CD4-positive, alpha-beta T cell (primary cell): Measurements from ENCODE around the gene LIN7B. TPM values are rescaled to one million over a fixed set of nuclear protein-coding genes. Genes with fewer than 3 reads are reported as not detected.
A peak's percentile ranks its signal among the peaks of the same experiment; 100 is the strongest.

ENCODE experiments used
- ATAC-seq: fragments of 200-7000 bp; cut with Tn5 transposase; one replicate; pipeline ENCODE4 v1.10.0; 2022; ENCODE audit warnings: mild to moderate bottlenecking; ENCODE audit not compliant: poor library complexity
- CTCF ChIA-PET: fragments of 350-600 bp; sonication (Branson Sonifier 250); formaldehyde crosslinking; loops from one replicate; lab custom pipeline; 2021; ENCODE audit warnings: antibody characterized with exemption, inconsistent platforms; lab: Charles Lee
- POLR2A ChIA-PET: fragments of 350-600 bp; sonication (Branson Sonifier 250); formaldehyde crosslinking; loops from one replicate; lab custom pipeline; 2021; ENCODE audit warnings: antibody characterized with exemption, inconsistent platforms; lab: Charles Lee
- DNase-seq, 14 experiments: peaks; one replicate each; pipeline ENCODE4 v3.0.0-alpha.2; 2013 to 2020; ENCODE audit warnings: mixed read lengths in 2 of 14
- H3K27ac ChIP-seq, 2 donors: one replicate each; pipeline versions ENCODE4 v1.5.1 to v1.7.0; 2013; ENCODE audit warnings: low read length in 2 of 2, low read depth in 1 of 2, mild to moderate bottlenecking in 1 of 2
- H3K27me3 ChIP-seq, 2 experiments: 1 replicate in 1 of 2; 2 replicates in 1 of 2; pipeline versions ENCODE4 v1.6.1 to v1.7.0; 2013; ENCODE audit warnings: low read length in 2 of 2, control low read depth in 1 of 2, mild to moderate bottlenecking in 1 of 2, moderate library complexity in 1 of 2; ENCODE audit not compliant: insufficient read depth in 2 of 2, control insufficient read depth in 1 of 2
- H3K36me3 ChIP-seq: one replicate; pipeline ENCODE4 v1.6.1; 2013; ENCODE audit warnings: low read length, control low read depth; ENCODE audit not compliant: insufficient read depth
- H3K4me1 ChIP-seq: one replicate; pipeline ENCODE4 v1.6.1; 2013; ENCODE audit warnings: low read length, control low read depth; ENCODE audit not compliant: insufficient read depth
- H3K4me3 ChIP-seq: one replicate; pipeline ENCODE4 v1.5.1; 2013; ENCODE audit warnings: mild to moderate bottlenecking, low read length, moderate library complexity
- H3K9me3 ChIP-seq, 2 experiments: 1 replicate in 1 of 2; 2 replicates in 1 of 2; pipeline versions ENCODE4 v1.6.1 to v1.7.0; 2013; ENCODE audit warnings: low read length in 2 of 2, mild to moderate bottlenecking in 2 of 2, control low read depth in 1 of 2, moderate library complexity in 1 of 2; ENCODE audit not compliant: control insufficient read depth in 1 of 2, insufficient read depth in 1 of 2
- H3K27ac Mint-ChIP-seq: one replicate; pipeline ENCODE4 v1.8.0; 2020; ENCODE audit warnings: mixed read lengths
- H3K27me3 Mint-ChIP-seq: one replicate; pipeline ENCODE4 v1.8.0; 2021; ENCODE audit warnings: mixed read lengths
- H3K36me3 Mint-ChIP-seq: one replicate; pipeline ENCODE4 v1.8.0; 2021; ENCODE audit warnings: low read depth, mixed read lengths
- H3K4me1 Mint-ChIP-seq: one replicate; pipeline ENCODE4 v1.8.0; 2021; ENCODE audit warnings: low read depth, mixed read lengths
- H3K4me3 Mint-ChIP-seq: one replicate; pipeline ENCODE4 v1.8.0; 2020; ENCODE audit warnings: mild to moderate bottlenecking, mixed read lengths
- H3K9me3 Mint-ChIP-seq: one replicate; pipeline ENCODE4 v1.8.0; 2020; ENCODE audit warnings: mixed read lengths
- intact Hi-C, 2 experiments: fragments of 100-400 bp; cut with DNase I in 1 of 2; cut with micrococcal nuclease in 1 of 2; formaldehyde crosslinking; loops; one replicate each; pipeline versions ENCODE4 v1.15.1 to v1.9.0; 2023 to 2025; cut with DNase I, micrococcal nuclease
- total RNA-seq, 174 experiments: library from RNA in 2 of 174; stranded (reverse) in 2 of 174; gene quantifications; one replicate each; pipeline ENCODE4 v1.2.3 and lab custom pipeline; 2021 to 2026
- TF ChIP-seq, protein P1 (sequence below): fragments of 200-600 bp; IDR thresholded peaks from one replicate; pipeline ENCODE4 v1.8.0; 2022; ENCODE audit warnings: antibody characterized with exemption, mild to moderate bottlenecking

The LIN7B gene
- total RNA-seq, 2 experiments from 2014 or later = 6.4 to 6.6 TPM

DNA sequence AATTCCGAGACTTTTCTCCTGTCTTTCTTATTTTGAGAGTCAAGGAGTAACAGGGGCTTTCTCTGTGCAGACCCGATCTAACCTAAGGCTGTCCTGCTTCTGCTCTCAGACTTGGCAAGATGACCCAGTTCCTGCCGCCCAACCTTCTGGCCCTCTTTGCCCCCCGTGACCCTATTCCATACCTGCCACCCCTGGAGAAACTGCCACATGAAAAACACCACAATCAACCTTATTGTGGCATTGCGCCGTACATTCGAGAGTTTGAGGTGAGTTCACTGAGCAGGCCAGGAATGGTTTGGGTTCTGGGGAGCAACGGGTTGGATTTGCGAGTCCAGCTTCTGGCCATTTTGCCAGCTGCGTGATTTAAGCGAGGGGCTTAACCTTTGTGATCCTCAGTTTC lies 27.9 kb upstream of the LIN7B start:
- H3K4me1 ChIP-seq = peaks cover 47% of the 10 kb centered on the region
- peak overlapping the region; percentile 94 for H3K4me3 ChIP-seq
- H3K27me3 Mint-ChIP-seq = peaks cover 3% of the 10 kb centered on the region
- DNase-seq = no peak
- ChIA-PET CTCF (interaction anchor here (0.7 to 4.5 kb wide), 3 partner anchors 12 to 66 kb away, joined by 4 to 24 read pairs (median 6); partner anchors contain the start of gene LIN7B), POLR2A (interaction anchor here (0.7 kb wide), 1 partner anchor 126 kb away, joined by 3 read pairs; no protein-coding TSS in a partner anchor)
- no peaks in the 10 kb centered on the region for H3K9me3 ChIP-seq
- peak overlapping the region; percentile 86 for H3K4me3 Mint-ChIP-seq
- no peak for ATAC-seq
- peaks cover 38% of the 10 kb centered on the region for H3K4me1 Mint-ChIP-seq
- H3K27me3 ChIP-seq = no peaks in the 10 kb centered on the region
- H3K36me3 Mint-ChIP-seq = peaks cover 54% of the 10 kb centered on the region
- H3K27ac Mint-ChIP-seq = peak overlapping the region; percentile 87
- no peaks in the 10 kb centered on the region for H3K9me3 Mint-ChIP-seq
- H3K36me3 ChIP-seq = peaks cover 29% of the 10 kb centered on the region
- TF ChIP-seq, protein P1, sequence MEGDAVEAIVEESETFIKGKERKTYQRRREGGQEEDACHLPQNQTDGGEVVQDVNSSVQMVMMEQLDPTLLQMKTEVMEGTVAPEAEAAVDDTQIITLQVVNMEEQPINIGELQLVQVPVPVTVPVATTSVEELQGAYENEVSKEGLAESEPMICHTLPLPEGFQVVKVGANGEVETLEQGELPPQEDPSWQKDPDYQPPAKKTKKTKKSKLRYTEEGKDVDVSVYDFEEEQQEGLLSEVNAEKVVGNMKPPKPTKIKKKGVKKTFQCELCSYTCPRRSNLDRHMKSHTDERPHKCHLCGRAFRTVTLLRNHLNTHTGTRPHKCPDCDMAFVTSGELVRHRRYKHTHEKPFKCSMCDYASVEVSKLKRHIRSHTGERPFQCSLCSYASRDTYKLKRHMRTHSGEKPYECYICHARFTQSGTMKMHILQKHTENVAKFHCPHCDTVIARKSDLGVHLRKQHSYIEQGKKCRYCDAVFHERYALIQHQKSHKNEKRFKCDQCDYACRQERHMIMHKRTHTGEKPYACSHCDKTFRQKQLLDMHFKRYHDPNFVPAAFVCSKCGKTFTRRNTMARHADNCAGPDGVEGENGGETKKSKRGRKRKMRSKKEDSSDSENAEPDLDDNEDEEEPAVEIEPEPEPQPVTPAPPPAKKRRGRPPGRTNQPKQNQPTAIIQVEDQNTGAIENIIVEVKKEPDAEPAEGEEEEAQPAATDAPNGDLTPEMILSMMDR = no peak
- peak overlapping the region in 1 of 2 donors; percentile 16 for H3K27ac ChIP-seq
- intact Hi-C loops = loop anchor here in 1 of 2 experiments (10.0 kb wide), 2 partner anchors 399 to 1719 kb away; partner anchors contain the start of gene RPL13A

DNA sequence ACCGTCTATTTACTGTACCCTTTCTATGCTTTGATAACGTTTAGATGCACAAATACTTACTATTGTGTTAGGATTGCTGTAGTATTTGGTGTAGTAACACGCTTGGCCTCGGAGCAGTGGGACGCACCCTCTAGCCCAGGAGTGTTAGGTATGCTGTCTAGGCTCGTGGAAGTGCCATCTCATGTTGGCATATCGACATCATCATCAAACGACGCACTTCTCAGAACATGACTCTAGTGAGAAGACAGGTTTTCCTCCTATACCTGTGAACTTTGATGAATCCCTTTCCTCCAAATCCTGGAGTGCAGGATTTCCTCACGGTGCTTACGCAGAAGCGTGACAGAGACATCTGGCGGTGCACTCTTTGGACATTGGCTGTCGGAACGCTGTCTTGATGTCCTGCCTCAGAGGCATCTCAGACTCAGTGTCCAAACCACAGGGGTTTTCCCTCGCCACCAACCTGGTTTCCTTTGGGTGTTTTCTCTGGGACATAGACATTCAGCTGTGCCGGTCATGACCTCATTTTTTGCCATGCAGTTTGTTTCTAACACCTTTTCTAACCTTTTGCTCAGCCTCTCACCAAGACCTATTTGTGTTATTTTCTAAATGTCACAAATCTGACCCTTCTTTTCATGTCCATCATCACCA lies 22.7 kb upstream of the LIN7B start:
- Histone ChIP-seq H3K9me3 (no peaks in the 10 kb centered on the region), H3K27me3 (no peaks in the 10 kb centered on the region), H3K27ac (no peak overlapping the region), H3K36me3 (peaks cover 74% of the 10 kb centered on the region), H3K4me1 (peaks cover 36% of the 10 kb centered on the region), H3K4me3 (no peak overlapping the region)
- Mint-ChIP-seq H3K9me3 (no peaks in the 10 kb centered on the region), H3K27ac (peak overlapping the region; percentile 36), H3K4me3 (peak overlapping the region; percentile 48), H3K4me1 (peaks cover 37% of the 10 kb centered on the region), H3K36me3 (peaks cover 82% of the 10 kb centered on the region), H3K27me3 (no peaks in the 10 kb centered on the region)
- CTCF ChIA-PET = no interaction called here
- intact Hi-C loops = no loop called here
- POLR2A ChIA-PET = no interaction called here
- no peak for ATAC-seq
- DNase-seq = peak in 1 of 14 experiments; percentile 56
- TF ChIP-seq, protein P1 = no peak

DNA sequence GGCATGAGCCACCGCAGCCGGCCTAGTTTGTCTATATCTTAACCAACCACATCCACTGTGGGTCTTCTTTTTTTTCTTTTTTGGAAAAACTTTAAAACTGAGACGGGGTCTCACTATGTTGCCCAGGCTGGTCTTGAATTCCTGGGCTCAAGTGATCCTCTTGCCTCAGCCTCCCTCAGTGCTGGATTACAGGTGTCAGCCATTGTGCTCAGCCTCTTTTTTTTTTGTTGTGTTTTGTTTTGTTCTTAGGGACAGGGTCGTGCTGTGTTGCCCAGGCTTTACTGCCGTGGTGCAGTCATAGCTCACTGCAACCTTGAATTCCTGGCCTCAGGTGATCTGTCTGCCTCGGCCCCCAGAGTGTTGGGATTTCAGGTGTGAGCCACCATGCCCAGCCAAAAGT lies 21.5 kb upstream of the LIN7B start:
- Mint-ChIP-seq H3K9me3 (no peaks in the 10 kb centered on the region), H3K4me3 (no peak overlapping the region), H3K27me3 (no peaks in the 10 kb centered on the region), H3K27ac (no peak overlapping the region), H3K36me3 (peaks cover 85% of the 10 kb centered on the region), H3K4me1 (peaks cover 34% of the 10 kb centered on the region)
- no peaks in the 10 kb centered on the region for H3K9me3 ChIP-seq
- TF ChIP-seq, protein P1 = no peak
- peaks cover 81% of the 10 kb centered on the region for H3K36me3 ChIP-seq
- no peak overlapping the region for H3K4me3 ChIP-seq
- ChIA-PET CTCF (interaction anchor here (1.2 kb wide), 1 partner anchor 14 kb away, joined by 6 read pairs; no protein-coding TSS in a partner anchor), POLR2A (no interaction called here)
- no peak for DNase-seq
- no peaks in the 10 kb centered on the region for H3K27me3 ChIP-seq
- intact Hi-C loops = no loop called here
- no peak overlapping the region for H3K27ac ChIP-seq
- no peak for ATAC-seq
- H3K4me1 ChIP-seq = peaks cover 28% of the 10 kb centered on the region
